ENCODE results near the gene RADIL.

GRCh38 chr7:4758791-4759190 lies 124.7 kb downstream of the RADIL start:
- TF ChIP-seq SP2 (tag by site-specific recombination; IDR thresholded peaks at IDR 0.05), result no peak
- no peak for TF ChIP-seq ZNF335 (tag by site-specific recombination; conservative IDR thresholded peaks at IDR 0.05)
- no peak for TF ChIP-seq CTCF (tag by site-specific recombination; IDR thresholded peaks at IDR 0.05)
- no peak for TF ChIP-seq MZF1 (tag by site-specific recombination; IDR thresholded peaks at IDR 0.05; ENCODE audit: borderline replicate concordance)
- TF ChIP-seq PATZ1 (tag by site-specific recombination; IDR thresholded peaks at IDR 0.05), result no peak
- TF ChIP-seq KLF9 (tag by site-specific recombination; IDR thresholded peaks at IDR 0.05; ENCODE audit: low read depth), result no peak
- TF ChIP-seq ZNF707 (tag by site-specific recombination; IDR thresholded peaks at IDR 0.05), result no peak
- TF ChIP-seq ZNF155 (tag by site-specific recombination; IDR thresholded peaks at IDR 0.05), result no peak
- TF ChIP-seq ZNF785 (tag by site-specific recombination; IDR thresholded peaks at IDR 0.05), result no peak
- TF ChIP-seq, protein P1, sequence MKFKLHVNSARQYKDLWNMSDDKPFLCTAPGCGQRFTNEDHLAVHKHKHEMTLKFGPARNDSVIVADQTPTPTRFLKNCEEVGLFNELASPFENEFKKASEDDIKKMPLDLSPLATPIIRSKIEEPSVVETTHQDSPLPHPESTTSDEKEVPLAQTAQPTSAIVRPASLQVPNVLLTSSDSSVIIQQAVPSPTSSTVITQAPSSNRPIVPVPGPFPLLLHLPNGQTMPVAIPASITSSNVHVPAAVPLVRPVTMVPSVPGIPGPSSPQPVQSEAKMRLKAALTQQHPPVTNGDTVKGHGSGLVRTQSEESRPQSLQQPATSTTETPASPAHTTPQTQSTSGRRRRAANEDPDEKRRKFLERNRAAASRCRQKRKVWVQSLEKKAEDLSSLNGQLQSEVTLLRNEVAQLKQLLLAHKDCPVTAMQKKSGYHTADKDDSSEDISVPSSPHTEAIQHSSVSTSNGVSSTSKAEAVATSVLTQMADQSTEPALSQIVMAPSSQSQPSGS (tag by site-specific recombination; IDR thresholded peaks at IDR 0.05; ENCODE audit: low read depth), result no peak
- TF ChIP-seq ZNF514 (tag by site-specific recombination; IDR thresholded peaks at IDR 0.05), result no peak
- no peak for TF ChIP-seq ZNF274 (IDR thresholded peaks at IDR 0.05; ENCODE audit: low read length)
- no peak for TF ChIP-seq ZNF274 (tag by site-specific recombination; IDR thresholded peaks at IDR 0.05; ENCODE audit: borderline replicate concordance)
- no peak for TF ChIP-seq ZNF623 (tag by site-specific recombination; IDR thresholded peaks at IDR 0.05)
- TF ChIP-seq, protein P2, sequence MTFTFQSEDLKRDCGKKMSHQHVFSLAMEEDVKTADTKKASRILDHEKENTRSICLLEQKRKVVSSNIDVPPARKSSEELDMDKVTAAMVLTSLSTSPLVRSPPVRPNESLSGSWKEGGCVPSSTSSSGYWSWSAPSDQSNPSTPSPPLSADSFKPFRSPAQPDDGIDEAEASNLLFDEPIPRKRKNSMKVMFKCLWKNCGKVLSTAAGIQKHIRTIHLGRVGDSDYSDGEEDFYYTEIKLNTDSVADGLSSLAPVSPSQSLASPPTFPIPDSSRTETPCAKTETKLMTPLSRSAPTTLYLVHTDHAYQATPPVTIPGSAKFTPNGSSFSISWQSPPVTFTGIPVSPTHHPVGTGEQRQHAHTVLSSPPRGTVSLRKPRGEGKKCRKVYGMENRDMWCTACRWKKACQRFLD (tag by site-specific recombination; IDR thresholded peaks at IDR 0.05), result no peak
